Measurements from ENCODE around the gene ZMYM2.

DNA sequence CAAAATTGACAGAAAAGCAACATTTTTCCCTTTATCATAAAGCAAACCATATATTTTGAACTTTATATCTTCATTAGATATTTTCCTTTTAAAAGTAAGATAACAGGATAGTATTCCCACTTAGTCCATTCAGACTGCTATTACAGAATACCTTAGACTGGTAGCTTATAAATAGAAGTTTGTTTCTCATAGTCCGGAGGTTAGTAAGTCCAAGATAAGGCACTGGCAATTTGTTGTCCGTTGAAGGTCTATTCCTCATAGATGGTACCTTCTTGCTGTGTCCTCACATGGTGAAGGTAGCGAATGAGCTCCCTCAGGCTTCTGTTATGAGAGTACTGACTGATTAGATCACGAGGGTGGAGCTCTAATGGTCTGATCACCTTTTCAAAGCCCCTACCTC is 70.4 kb downstream of the ZMYM2 start:
- TF ChIP-seq POLR2A (IDR thresholded peaks at IDR 0.05) (no peak), POLR2AphosphoS5 (IDR thresholded peaks at IDR 0.05) (no peak), EP300 (IDR thresholded peaks at IDR 0.05) (no peak)
- TF ChIP-seq, protein P1, sequence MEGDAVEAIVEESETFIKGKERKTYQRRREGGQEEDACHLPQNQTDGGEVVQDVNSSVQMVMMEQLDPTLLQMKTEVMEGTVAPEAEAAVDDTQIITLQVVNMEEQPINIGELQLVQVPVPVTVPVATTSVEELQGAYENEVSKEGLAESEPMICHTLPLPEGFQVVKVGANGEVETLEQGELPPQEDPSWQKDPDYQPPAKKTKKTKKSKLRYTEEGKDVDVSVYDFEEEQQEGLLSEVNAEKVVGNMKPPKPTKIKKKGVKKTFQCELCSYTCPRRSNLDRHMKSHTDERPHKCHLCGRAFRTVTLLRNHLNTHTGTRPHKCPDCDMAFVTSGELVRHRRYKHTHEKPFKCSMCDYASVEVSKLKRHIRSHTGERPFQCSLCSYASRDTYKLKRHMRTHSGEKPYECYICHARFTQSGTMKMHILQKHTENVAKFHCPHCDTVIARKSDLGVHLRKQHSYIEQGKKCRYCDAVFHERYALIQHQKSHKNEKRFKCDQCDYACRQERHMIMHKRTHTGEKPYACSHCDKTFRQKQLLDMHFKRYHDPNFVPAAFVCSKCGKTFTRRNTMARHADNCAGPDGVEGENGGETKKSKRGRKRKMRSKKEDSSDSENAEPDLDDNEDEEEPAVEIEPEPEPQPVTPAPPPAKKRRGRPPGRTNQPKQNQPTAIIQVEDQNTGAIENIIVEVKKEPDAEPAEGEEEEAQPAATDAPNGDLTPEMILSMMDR (IDR thresholded peaks at IDR 0.05): no peak
